HepG2 (cell line): ENCODE measurements around the gene EPHB4. TPM values are rescaled to one million over a fixed set of nuclear protein-coding genes. Genes with fewer than 3 reads are reported as not detected.

ENCODE experiments used
- ATF2 ChIP-seq: sonication (generic); formaldehyde crosslinking; IDR thresholded peaks from 2 replicates; pipeline ENCODE4 v1.4.0; 2020; ENCODE audit warnings: missing genetic modification reagents
- FOXA1 ChIP-seq, 2 experiments: fragments of 450-650 bp in 1 of 2; sonication (generic) in 1 of 2; formaldehyde crosslinking in 1 of 2; IDR thresholded peaks; 2 replicates each; pipeline versions ENCODE4 v1.4.0 to v1.6.1; 2016 to 2020; ENCODE audit warnings: missing genetic modification reagents in 1 of 2
- GMEB2 ChIP-seq: IDR thresholded peaks from 2 replicates; pipeline ENCODE4 v1.6.1; 2016; ENCODE audit warnings: missing biosample characterization, missing genetic modification reagents, low read depth
- HNF1B ChIP-seq: sonication (generic); formaldehyde crosslinking; IDR thresholded peaks from 2 replicates; pipeline ENCODE4 v1.5.1; 2020; ENCODE audit warnings: mild to moderate bottlenecking, moderate library complexity, missing genetic modification reagents
- NFAT5 ChIP-seq: sonication (generic); formaldehyde crosslinking; IDR thresholded peaks from 2 replicates; pipeline ENCODE4 v1.4.0; 2020; ENCODE audit warnings: missing genetic modification reagents
- RARA ChIP-seq: IDR thresholded peaks from 2 replicates; pipeline ENCODE4 v1.6.1; 2016; ENCODE audit warnings: missing genetic modification reagents, missing compliant biosample characterization
- SRY ChIP-seq: sonication (generic); formaldehyde crosslinking; IDR thresholded peaks from 2 replicates; pipeline ENCODE4 v1.8.0; 2022; ENCODE audit warnings: mild to moderate bottlenecking, missing genetic modification reagents
- ZFYVE20 ChIP-seq: sonication (generic); formaldehyde crosslinking; IDR thresholded peaks from 2 replicates; pipeline ENCODE4 v1.8.0; 2023; ENCODE audit warnings: low read depth, mild to moderate bottlenecking, moderate library complexity, missing genetic modification reagents, borderline replicate concordance
- ZNF576 ChIP-seq: sonication (generic); formaldehyde crosslinking; IDR thresholded peaks from 2 replicates; pipeline ENCODE4 v1.4.0; 2020; ENCODE audit warnings: mild to moderate bottlenecking, missing genetic modification reagents
- polyA plus RNA-seq, 8 experiments: library from polyadenylated mRNA; depleted of rRNA in 3 of 8; stranded (reverse) in 7 of 8; unstranded in 1 of 8; fragments of >200 nt; fragmentation: Illumina TruSeq in 4 of 8; extraction: Trizol in 4 of 8; gene quantifications; 2 replicates each; pipeline versions ENCODE4 v1.2.1 to v1.2.3, GENCODE V29; 2011 to 2016; ENCODE audit warnings: low read depth in 4 of 8, missing spikeins in 1 of 8, mixed read lengths in 1 of 8; ENCODE audit not compliant: insufficient read depth in 1 of 8
- total RNA-seq, 5 experiments: library from RNA; depleted of rRNA; stranded (reverse); fragments of >200 nt; fragmentation: Illumina TruSeq; extraction: Trizol; gene quantifications; 2 replicates each; pipeline ENCODE4 v1.2.3, GENCODE V29; 2016; ENCODE audit warnings: low read depth in 1 of 5

Gene EPHB4
- total and polyA plus RNA-seq, 2 of the 13 experiments (the other 11 are each of a cell fraction or from before 2014, with no cell fraction given): 61.4 to 69.6 TPM

- TF ChIP-seq ZFYVE20: no peak
- peak; percentile 78 for TF ChIP-seq HNF1B (CRISPR knock-in tag)
- no peak for TF ChIP-seq GMEB2
- peak; percentile 73; the same call in 1 of the 2 replicates for TF ChIP-seq SRY (CRISPR knock-in tag)
- TF ChIP-seq ZNF576 (CRISPR knock-in tag): no peak
- no peak for TF ChIP-seq RARA
- 0 out of 2 replicates have a peak, but pooled peaks have one; percentile 24 for TF ChIP-seq ATF2 (CRISPR knock-in tag)
- TF ChIP-seq FOXA1 (IDR thresholded peaks at IDR 0.05): no peak
- TF ChIP-seq FOXA1 (CRISPR knock-in tag; IDR thresholded peaks at IDR 0.05): peak; percentile 38; the same call in 1 of the 2 replicates
- TF ChIP-seq NFAT5 (CRISPR knock-in tag): no peak
These were observed at the start of gene EPHB4 (continued) for GRCh38 chr7:100827330-100828226.
